Stimulated activated CD8-positive, alpha-beta memory T cell treated with anti-CD3 and anti-CD28 coated beads, Interleukin-12 subunit alpha, Interleukin-12 subunit beta, amount 100 ng/mL, for 1 hour (primary cell): ENCODE data around the gene NKAIN4.

Experiments used
- DNase-seq: peaks from one replicate; pipeline ENCODE4 v3.0.0-alpha.2; 2020; ENCODE audit warnings: low read depth

Gene NKAIN4

GRCh38 chr20:63288581-63289251, 34.5 kb upstream of the NKAIN4 start:
- DNase-seq = no peak

GRCh38 chr20:63287697-63288580, 33.7 kb upstream of the NKAIN4 start:
- DNase-seq = no peak

GRCh38 chr20:63286781-63287696, 32.8 kb upstream of the NKAIN4 start:
- DNase-seq = no peak

- DNase-seq = no peak
These were observed 31.7 kb upstream of the NKAIN4 start for GRCh38 chr20:63285636-63286615.

- DNase-seq = no peak
These were observed 30.8 kb upstream of the NKAIN4 start for GRCh38 chr20:63284981-63285524.

GRCh38 chr20:63284544-63284949, 30.3 kb upstream of the NKAIN4 start:
- no peak for DNase-seq

GRCh38 chr20:63284083-63284440, 29.8 kb upstream of the NKAIN4 start:
- no peak for DNase-seq

GRCh38 chr20:63283397-63284082, 29.3 kb upstream of the NKAIN4 start:
- DNase-seq = no peak

- no peak for DNase-seq
These were observed 28.7 kb upstream of the NKAIN4 start for GRCh38 chr20:63282946-63283345.

GRCh38 chr20:63281742-63282665, 27.7 kb upstream of the NKAIN4 start:
- no peak for DNase-seq

GRCh38 chr20:63280929-63281545, 26.8 kb upstream of the NKAIN4 start:
- no peak for DNase-seq

- DNase-seq = no peak
These were observed 26.1 kb upstream of the NKAIN4 start for GRCh38 chr20:63280371-63280770.

- DNase-seq = no peak
These were observed 25.7 kb upstream of the NKAIN4 start for GRCh38 chr20:63279931-63280330.

- DNase-seq = no peak
These were observed 24.4 kb upstream of the NKAIN4 start for GRCh38 chr20:63278661-63279060.

- DNase-seq = no peak
These were observed 23.4 kb upstream of the NKAIN4 start for GRCh38 chr20:63277466-63278272.

GRCh38 chr20:63276956-63277355, 22.7 kb upstream of the NKAIN4 start:
- no peak for DNase-seq

- DNase-seq = no peak
These were observed 21.6 kb upstream of the NKAIN4 start for GRCh38 chr20:63275825-63276224.
